CMK (cell line): Measurements from ENCODE around the gene RGS9BP.
"Not testable (repeated sequence)": the region's sequence is repeated elsewhere in the genome, so short reads cannot be mapped to it uniquely, and the experiment has no call there.

Source experiments
- DNase-seq: peaks from one replicate; pipeline ENCODE4 v3.0.0-alpha.2; 2010; ENCODE audit warnings: low read depth

The RGS9BP gene

DNA sequence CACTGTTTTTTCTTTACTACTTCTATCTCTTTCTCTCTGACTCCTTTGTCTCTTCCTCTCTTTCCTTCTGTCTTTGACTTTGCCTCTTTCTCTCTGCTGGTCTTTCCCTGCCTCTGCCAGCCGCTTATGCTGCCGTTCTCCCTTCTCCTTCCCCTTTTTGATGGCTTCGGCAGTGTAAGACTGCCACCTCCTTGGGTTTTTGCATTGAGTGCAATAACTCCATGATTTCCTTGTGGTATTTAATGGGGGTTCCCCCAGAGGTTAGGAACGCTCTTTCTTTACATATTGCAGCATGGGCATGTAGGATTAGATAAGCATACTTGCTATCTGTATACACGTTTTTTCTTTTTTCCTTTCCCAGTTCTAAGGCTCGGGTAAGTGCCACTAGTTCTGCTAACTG, 19.9 kb downstream of the RGS9BP start:
- not testable (repeated sequence) for DNase-seq

DNA sequence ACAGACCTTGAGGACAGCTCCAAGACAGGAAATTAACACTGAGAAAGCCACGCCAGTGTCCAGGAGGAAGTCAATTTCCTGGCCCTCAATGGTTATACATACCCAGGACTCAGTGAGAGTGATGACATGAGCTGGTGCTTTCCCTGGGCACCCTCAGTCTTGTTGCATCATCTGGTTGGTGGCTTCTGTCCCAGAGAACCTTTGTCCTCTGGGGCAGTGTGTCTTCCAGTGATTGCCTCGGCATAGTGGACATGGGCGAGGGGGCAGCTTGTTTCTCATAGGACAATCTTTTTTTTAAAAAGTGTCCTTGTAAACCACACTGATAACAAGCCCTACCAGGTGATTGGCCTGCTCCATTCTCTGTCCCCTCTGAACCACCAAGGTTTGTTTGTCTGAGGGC, 21.1 kb downstream of the RGS9BP start:
- not testable (repeated sequence) for DNase-seq

DNA sequence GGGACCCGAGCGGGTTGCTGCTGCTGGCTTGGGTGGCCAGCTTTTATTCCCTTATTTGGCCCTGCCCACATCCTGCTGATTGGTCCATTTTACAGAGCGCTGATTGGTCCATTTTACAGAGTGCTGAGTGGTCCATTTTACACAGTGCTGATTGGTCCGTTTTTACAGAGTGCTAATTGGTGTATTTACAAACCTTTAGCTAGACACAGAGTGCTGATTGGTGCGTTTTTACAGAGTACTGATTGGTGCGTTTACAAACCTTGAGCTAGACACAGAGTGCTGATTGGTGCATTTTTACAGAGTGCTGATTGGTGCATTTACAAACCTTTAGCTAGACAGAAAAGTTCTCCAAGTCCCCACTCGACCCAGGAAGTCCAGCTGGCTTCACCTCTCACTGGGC, 24.5 kb downstream of the RGS9BP start:
- DNase-seq: not testable (repeated sequence)

DNA sequence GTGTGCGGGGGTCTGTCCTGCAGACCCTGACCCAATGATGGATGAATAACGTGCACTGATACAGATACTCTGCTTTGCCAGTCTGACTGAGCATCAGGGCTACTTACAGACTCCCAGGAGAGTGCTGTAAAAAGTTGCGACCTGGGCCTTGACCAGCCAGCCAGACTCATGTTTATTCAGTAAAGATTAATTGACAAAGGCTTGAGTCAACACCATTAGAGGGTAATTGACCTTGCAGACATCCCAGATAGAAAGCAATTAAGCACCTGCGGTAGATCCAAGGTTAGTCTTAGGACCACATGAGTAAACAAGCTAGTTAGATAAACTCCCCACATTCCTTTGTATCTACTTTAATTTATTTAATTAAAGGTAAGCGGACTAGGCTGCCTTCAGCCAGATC, 26.4 kb downstream of the RGS9BP start:
- no peak for DNase-seq

DNA sequence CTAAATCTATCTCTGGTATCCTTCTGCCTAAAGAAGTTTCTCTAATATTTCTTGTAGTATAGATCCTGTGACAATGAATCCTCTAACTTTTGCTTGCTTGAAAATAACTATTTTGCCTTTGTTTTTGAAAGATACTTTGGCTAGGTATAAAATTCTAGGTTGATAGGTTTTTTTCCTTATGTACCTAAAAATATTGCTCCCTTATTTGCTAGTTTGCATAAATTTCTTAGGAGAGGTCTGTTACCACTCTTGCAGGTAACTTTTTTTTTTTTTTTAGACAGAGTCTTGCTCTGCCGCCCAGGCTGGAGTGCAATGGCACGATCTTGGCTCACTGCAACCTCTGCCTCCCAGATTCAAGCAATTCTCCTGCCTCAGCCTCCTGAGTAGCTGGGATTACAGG, 28.4 kb downstream of the RGS9BP start:
- not testable (repeated sequence) for DNase-seq

DNA sequence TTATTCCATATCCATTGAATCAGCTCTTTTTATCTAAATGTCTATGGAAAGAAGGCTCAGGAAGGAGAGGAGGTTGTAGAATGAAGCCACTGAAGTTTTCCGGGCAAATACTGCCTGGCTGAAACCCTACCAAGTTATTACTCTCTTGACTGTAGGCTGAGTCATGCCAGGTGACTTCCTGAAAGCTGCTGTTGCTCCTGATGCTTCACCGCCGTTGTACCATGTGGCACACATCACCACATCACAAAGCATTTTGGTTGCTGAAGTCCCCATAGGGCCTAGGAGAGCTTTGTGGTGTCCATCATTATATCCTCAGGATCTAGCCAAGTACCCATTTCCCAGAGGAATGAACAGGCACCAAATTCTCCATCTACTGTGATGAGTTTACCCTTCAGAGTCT, 32.8 kb downstream of the RGS9BP start:
- no peak for DNase-seq

DNA sequence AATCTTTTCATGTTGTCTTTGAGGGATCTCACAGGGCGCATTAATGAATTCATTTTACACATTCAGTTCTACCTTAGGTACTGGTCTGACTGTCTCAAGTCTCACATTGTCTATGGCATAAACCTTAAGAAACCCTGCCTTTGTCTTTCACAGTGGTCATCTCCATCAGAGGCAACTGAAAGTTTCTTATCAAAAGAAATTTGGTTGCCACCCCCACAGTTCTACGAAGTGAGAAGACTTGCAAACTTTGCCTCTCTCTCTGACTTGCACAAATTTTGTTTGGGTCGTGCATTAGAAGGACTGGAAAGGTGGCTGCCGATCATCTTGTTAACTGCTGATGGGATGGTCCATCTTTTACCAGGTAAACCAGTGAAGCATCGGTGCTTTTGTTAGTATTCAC, 33.4 kb downstream of the RGS9BP start:
- DNase-seq: no peak

DNA sequence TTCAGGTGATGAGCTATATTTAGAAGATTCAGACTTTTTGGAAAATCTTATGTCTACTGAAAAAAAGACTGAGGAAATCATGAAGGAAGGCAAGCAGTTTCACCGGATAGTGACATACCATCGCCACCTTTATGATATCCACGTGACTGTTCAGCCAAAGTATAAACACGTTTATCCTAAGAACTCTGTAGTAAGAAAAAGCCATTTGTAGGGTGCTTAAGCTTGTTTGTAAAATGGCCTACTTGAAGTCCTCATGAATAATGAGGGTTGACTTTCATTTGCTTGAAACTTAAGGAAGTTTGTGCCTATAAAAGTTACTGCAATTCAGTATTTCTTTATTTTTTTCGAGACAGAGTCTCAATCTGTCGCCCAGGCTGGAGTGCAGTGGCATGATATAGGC, 36.1 kb downstream of the RGS9BP start:
- DNase-seq: no peak

DNA sequence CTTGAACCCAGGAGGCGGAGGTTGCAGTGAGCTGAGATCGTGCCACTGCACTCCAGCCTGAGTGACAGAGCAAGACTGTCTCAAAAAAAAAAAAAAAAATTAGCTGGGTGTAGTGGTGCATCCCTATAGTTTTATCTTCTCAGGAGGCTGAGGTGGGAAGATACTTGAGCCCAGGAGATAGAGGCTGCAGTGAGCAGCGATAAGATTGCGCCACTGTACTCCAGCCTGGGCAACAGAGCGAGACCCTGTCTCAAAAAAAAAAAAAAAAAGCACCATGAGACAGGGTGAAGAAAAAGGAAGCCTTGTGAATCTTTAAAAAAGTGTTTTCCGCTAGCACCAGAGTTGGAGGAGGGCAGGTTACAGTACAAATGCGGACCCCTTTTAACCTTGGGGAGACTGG, 40.6 kb downstream of the RGS9BP start:
- DNase-seq: not testable (repeated sequence)

DNA sequence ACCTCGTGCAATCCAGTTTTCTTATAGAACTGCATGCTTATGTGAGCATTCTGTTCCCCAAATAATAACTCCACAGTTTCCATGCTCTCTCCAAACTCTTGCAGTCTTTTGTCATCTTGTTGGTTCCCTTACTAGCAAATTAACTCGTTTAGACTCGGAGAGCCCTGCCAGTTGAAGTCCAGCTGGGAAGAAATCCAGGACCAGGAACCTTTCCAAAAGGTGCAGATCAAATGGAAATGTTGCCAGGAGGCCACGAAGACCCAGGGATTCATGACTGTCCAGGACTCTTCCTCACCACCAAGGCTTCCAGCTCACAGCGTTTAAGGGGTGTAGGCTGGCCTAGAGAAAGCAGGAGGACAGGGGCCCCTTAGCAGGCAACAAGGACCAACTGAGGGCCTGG, 41.8 kb downstream of the RGS9BP start:
- no peak for DNase-seq

DNA sequence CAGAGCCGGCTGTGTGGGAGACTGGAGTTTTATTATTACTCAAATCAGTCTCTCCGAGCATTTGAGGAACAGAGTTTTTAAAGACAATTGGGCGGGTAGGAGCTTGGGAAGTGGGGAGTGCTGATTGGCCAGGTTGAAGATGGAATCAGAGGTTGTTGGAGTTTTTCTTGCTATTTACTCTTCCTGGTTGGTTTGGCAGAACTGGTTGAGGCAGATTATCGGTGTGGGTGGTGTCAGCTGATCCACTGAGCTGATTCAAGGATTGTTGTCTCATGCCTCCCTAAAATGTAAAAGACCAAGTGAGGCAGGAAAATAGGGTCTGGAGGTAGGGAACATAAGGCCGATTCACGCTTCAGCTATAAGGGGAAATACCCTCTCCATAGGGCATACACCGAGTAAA, 42.6 kb downstream of the RGS9BP start:
- DNase-seq: no peak

DNA sequence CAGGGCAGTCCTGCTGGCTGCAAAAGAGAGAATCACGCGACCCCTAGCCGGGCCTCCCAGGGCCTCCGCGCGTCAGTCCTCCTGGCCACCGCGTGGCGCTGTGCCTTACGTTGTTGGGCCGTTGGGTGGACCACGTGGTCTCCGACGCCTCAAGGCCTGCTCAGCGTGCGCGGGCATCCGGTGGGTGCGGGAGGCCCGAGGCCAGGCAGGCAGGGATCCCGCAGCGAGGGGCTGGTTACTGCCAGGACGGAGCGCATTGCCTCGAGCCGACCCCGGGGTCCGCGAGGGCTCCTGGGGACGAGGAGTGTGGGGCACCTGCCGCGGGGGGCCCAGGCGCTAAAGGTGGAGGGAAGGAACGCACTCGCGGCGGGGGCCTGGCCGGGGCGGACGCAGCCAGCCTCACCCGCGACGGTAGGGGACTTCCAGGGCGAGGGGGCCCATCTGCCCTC, 44.0 kb downstream of the RGS9BP start, which contains the start of gene TDRD12:
TDRD12 (plus strand) TSS at position 157 of the 449 bp plus-strand sequence. CDS start 306 bp downstream, outside the sequence.
- no peak for DNase-seq

DNA sequence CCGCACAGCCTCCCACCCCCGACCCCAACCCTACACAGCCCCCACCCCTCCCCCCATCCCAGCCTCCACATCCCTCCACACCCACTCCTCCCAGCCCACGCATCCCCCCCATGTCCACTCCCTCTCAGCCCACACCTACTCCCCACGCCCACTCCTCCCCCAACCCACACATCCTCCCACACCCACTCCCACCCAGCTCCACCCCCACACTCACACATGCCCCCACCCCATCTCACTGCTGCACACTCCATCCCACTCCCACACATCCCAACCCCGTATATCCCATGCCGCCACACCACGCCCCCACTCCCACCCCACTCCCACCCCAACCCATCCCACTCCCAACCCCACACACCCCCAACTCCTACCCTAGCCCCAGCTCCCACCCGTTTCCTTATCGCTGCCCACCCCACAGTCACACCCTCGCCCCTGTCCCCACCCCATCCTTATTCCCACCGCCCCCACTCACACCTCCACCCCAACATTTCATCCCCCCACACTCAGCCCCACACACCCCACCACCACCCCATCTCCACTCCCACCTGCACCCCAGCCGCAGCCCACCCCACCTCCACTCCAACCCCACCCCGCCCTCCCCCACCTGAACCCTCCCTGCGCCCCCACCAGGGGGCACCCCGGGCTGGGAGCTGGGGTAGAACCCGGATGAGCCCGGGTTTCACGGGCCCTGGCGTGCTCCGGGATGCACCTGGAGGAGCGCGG, 44.7 kb downstream of the RGS9BP start:
- no peak for DNase-seq

DNA sequence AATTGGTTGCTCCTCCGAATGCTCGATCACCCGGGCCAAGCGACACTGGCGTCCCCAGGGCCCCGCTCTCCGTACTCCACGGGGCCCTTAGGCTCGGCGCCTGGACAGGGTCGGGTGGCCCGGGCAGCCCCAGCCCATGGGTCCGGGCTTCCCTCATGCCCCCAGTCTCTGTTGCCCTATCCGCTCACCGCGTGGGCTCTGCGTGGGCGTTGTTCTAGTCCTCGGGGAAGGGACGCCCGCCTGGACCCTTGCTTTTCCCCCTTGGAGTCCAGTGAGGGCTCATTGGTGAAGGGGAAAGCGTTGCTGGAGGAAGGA, 45.2 kb downstream of the RGS9BP start:
- DNase-seq: no peak
